ENCODE measurements around the gene APIP.

DNA sequence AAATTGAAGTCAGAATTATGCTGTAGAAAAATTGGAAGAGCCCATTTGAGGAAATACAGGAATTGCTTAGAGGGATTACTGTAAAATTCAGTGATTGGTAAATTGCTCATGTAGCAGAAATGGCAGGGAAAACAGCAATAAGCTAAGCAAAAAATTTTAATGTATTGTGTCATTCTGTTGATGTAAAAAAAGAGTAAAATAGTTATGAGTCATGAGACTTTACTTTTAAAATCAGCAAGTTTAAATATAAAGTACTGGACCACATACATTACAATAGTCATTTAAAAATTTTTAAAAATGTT is 10.6 kb upstream of the APIP start:
- TF ChIP-seq POLR2A (IDR thresholded peaks at IDR 0.05) (no peak), EP300 (IDR thresholded peaks at IDR 0.05) (no peak)
- TF ChIP-seq, protein P1, sequence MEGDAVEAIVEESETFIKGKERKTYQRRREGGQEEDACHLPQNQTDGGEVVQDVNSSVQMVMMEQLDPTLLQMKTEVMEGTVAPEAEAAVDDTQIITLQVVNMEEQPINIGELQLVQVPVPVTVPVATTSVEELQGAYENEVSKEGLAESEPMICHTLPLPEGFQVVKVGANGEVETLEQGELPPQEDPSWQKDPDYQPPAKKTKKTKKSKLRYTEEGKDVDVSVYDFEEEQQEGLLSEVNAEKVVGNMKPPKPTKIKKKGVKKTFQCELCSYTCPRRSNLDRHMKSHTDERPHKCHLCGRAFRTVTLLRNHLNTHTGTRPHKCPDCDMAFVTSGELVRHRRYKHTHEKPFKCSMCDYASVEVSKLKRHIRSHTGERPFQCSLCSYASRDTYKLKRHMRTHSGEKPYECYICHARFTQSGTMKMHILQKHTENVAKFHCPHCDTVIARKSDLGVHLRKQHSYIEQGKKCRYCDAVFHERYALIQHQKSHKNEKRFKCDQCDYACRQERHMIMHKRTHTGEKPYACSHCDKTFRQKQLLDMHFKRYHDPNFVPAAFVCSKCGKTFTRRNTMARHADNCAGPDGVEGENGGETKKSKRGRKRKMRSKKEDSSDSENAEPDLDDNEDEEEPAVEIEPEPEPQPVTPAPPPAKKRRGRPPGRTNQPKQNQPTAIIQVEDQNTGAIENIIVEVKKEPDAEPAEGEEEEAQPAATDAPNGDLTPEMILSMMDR (IDR thresholded peaks at IDR 0.05) = no peak

Data from tibial nerve (tissue), 4 donors.